ENCODE results near the gene CEACAM5.
"Not testable (repeated sequence)": the region's sequence is repeated elsewhere in the genome, so short reads cannot be mapped to it uniquely, and the experiment has no call there.

Gene CEACAM5

DNA sequence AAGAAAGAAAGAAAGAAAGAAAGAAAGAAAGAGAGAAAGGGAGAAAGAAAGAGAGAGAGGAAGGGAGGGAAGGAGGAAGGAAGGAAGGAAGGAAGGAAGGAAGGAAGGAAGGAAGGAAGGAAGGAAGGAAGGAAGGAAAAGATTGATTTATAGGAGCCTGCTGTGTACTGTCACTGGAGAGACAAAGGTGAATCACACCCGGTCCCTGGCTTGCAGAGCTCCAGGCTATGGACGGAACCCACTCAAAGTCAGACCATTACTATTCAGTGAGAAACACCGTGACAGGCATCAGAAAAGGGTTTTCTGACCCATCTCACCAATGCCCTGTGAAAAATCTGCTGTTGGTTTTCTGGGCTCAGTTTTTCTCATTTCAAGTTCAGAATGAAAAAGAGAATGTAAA lies 39.6 kb downstream of the CEACAM5 start:
- H3K9ac ChIP-seq (ENCODE audit: low read depth, low read length) = no peak overlapping the region
- no peaks in the 10 kb centered on the region for H3K9me3 ChIP-seq (ENCODE audit: insufficient read depth, low read depth, low read length)
- H3K27me3 ChIP-seq (ENCODE audit: insufficient read depth, low read length) = peaks cover 61% of the 10 kb centered on the region
- no peak overlapping the region for H3K27ac ChIP-seq (ENCODE audit: low read length)
- H3K36me3 ChIP-seq (ENCODE audit: insufficient read depth, low read depth, low read length) = no peaks in the 10 kb centered on the region
- no peak overlapping the region for H3K4me3 ChIP-seq (ENCODE audit: low read length)
- no peaks in the 10 kb centered on the region for H3K4me1 ChIP-seq (ENCODE audit: insufficient read depth, low read length)

DNA sequence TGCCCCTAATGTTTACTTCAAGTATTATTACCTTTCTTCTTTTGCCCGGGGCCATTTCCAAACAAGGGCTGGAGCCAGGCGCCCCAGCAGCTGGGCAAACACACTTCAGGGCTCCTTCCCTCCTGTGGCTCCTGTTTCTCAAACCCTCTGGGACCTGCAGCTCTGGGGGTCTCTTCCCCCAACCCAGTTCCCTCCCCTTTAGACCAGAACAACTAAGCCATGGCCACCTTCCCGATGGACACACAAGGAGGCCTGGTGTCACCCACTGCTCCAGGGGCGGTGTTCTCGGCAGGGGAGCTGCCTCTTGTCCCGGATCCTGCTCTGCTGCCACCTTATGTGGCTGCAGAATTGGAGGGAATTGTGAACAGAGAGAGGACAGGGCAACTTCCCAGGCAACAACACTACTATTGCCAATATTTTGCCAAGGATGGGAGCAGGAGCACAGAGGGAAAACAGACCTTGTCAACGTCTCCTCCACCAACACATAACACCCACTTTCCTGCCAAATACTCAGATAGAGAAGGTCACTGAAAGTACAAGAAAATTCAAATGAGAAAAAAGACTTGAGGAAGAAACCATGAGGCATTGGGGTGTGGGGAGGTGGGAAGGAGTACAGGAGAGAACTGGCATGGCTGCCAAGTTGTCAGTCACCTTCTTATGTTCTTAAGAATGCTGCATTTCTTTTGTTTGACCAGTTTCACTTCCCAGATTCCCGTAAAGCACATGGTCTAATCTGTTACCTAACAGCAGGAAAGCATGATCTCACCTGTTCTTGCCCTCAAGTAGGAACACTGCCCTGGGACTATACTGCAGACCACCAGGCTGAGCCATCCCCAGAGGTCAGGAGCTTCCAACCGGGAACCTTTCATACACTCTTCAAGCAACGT lies 42.1 kb downstream of the CEACAM5 start:
- not testable (repeated sequence) for H3K9ac ChIP-seq (ENCODE audit: low read depth, low read length); H3K4me3 ChIP-seq (ENCODE audit: low read length); H3K27ac ChIP-seq (ENCODE audit: low read length); H3K4me1 ChIP-seq (ENCODE audit: insufficient read depth, low read length); H3K9me3 ChIP-seq (ENCODE audit: insufficient read depth, low read depth, low read length); H3K36me3 ChIP-seq (ENCODE audit: insufficient read depth, low read depth, low read length)
- peaks cover 57% of the 10 kb centered on the region for H3K27me3 ChIP-seq (ENCODE audit: insufficient read depth, low read length)

DNA sequence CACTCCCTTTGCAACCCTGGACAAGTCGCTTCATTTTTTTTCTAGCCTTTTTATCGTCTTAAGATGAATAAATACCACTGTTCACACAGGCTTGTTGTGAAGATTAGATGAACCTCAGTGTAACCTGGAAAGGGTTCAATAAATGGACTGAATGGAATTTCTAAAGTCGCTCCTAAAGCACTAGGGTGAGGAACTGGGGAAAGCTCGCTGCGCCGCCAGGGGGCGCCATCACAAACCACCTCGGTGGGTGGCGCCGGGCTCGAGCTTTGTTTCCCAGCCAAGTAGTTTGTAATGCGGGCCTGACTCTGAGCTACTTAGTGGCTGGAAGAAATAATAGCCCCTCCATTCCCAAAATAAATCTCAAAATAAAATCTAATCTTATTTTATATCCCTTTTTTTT lies 44.7 kb downstream of the CEACAM5 start:
- no peaks in the 10 kb centered on the region for H3K36me3 ChIP-seq (ENCODE audit: insufficient read depth, low read depth, low read length)
- no peaks in the 10 kb centered on the region for H3K9me3 ChIP-seq (ENCODE audit: insufficient read depth, low read depth, low read length)
- no peaks in the 10 kb centered on the region for H3K4me1 ChIP-seq (ENCODE audit: insufficient read depth, low read length)
- peaks cover 33% of the 10 kb centered on the region for H3K27me3 ChIP-seq (ENCODE audit: insufficient read depth, low read length)
- no peak overlapping the region for H3K4me3 ChIP-seq (ENCODE audit: low read length)
- no peak overlapping the region for H3K27ac ChIP-seq (ENCODE audit: low read length)
- H3K9ac ChIP-seq (ENCODE audit: low read depth, low read length) = no peak overlapping the region

DNA sequence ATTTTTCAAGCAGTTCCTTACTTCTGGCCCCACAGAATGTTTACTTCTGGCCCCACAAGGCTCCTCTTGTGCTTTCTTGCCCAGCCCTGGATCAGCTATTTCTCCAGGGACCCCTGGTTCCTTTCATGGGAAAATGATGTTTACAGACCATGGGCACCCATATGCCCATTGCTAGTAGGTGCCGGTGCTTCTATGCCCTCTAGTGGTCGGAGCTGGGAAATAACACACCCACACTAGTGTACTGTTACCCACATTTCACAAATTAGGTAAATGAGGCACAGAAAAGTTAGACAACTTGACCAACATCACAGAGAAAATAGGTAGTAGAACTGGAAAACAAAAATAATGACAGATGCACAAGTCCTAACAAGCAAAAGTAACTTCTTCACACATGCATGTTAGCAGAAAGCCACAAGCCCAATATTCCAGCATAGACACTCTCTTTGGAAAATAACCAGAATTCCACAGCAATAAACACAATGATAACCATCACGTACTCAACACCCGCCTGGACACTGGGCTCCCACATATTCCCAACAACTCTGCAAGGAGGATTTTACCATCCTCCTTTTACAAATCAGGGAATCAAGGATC lies 45.6 kb downstream of the CEACAM5 start:
- H3K36me3 ChIP-seq (ENCODE audit: insufficient read depth, low read depth, low read length) = no peaks in the 10 kb centered on the region
- no peaks in the 10 kb centered on the region for H3K4me1 ChIP-seq (ENCODE audit: insufficient read depth, low read length)
- no peak overlapping the region for H3K9ac ChIP-seq (ENCODE audit: low read depth, low read length)
- H3K27me3 ChIP-seq (ENCODE audit: insufficient read depth, low read length) = peaks cover 25% of the 10 kb centered on the region
- no peak overlapping the region for H3K27ac ChIP-seq (ENCODE audit: low read length)
- no peaks in the 10 kb centered on the region for H3K9me3 ChIP-seq (ENCODE audit: insufficient read depth, low read depth, low read length)
- no peak overlapping the region for H3K4me3 ChIP-seq (ENCODE audit: low read length)

DNA sequence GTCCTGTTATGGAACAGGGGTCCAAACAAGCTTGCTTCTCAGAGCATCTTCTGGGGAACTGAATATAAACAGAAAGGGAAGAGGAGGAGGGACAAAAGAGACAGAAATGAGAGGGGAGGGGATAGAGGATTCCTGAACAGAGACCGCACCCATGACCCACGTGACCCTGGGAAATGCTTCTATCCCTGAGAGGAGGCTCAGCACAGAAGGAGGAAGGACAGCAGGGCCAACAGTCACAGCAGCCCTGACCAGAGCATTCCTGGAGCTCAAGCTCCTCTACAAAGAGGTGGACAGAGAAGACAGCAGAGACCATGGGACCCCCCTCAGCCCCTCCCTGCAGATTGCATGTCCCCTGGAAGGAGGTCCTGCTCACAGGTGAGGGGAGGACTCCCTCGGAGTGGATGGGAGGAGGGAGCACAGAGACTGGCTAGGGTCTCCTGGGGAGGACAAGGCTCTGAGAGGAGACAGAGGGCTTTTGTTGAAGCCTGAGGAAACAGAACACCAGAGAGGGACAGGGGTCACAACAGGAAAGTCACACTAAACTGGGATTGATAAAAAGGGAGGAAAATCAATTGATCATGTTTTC lies 47.0 kb downstream of the CEACAM5 start, which contains the start of gene CEACAM6:
Gene CEACAM6, plus strand, starts transcription at position 203 of the 586 bp plus-strand sequence. Its CDS starts 109 bp downstream, at position 312.
- no peaks in the 10 kb centered on the region for H3K4me1 ChIP-seq (ENCODE audit: insufficient read depth, low read length)
- H3K9ac ChIP-seq (ENCODE audit: low read depth, low read length) = no peak within 1 kb of the TSS
- H3K4me3 ChIP-seq (ENCODE audit: low read length) = no peak within 1 kb of the TSS
- H3K36me3 ChIP-seq (ENCODE audit: insufficient read depth, low read depth, low read length) = no peaks in the 10 kb centered on the region
- H3K27me3 ChIP-seq (ENCODE audit: insufficient read depth, low read length) = peaks cover 30% of the 10 kb centered on the region
- no peak within 1 kb of the TSS for H3K27ac ChIP-seq (ENCODE audit: low read length)
- H3K9me3 ChIP-seq (ENCODE audit: insufficient read depth, low read depth, low read length) = no peaks in the 10 kb centered on the region

DNA sequence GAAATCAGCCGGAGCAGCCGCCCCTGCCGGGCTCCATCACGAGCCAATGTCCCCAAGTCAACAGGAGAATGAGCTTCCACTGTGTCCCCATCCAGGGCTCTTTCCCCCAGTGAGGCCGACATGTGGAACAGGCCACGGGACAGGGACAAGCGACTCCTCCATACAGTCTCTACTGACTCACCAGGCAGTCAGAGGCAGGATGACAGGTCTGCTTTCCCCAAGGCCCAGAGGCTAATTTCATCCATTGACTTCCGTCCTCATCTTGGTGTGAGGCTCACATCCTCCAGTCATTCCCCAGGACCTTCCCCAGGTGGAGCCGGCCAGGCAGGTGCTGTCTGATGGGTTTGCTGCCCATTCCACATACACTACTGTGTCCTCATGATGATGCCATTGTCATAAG lies 50.4 kb downstream of the CEACAM5 start:
- no peak overlapping the region for H3K9ac ChIP-seq (ENCODE audit: low read depth, low read length)
- no peak overlapping the region for H3K27ac ChIP-seq (ENCODE audit: low read length)
- H3K36me3 ChIP-seq (ENCODE audit: insufficient read depth, low read depth, low read length) = no peaks in the 10 kb centered on the region
- H3K4me1 ChIP-seq (ENCODE audit: insufficient read depth, low read length) = no peaks in the 10 kb centered on the region
- no peak overlapping the region for H3K4me3 ChIP-seq (ENCODE audit: low read length)
- H3K9me3 ChIP-seq (ENCODE audit: insufficient read depth, low read depth, low read length) = no peaks in the 10 kb centered on the region
- H3K27me3 ChIP-seq (ENCODE audit: insufficient read depth, low read length) = peaks cover 34% of the 10 kb centered on the region

DNA sequence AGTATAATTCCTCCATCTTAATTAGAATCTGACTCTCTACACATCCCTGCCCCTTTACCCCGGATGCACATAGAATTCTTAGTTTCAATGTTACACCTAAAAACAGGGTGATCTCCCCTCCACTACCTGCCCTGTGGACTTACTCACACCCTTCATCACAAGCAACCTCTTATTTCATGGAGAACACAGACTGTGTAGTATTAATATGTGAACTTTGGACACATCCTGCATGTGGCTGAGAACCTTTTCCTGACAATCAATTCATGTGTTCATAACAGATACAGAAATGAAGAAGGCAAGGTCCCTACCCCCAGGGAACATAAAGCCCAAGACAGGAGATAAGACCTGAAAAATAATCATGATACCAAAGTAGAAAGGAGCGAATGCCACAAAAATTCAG lies 58.7 kb downstream of the CEACAM5 start:
- no peak overlapping the region for H3K4me3 ChIP-seq (ENCODE audit: low read length)
- H3K36me3 ChIP-seq (ENCODE audit: insufficient read depth, low read depth, low read length) = no peaks in the 10 kb centered on the region
- no peak overlapping the region for H3K9ac ChIP-seq (ENCODE audit: low read depth, low read length)
- peaks cover 4% of the 10 kb centered on the region; the same call in 1 of the 2 replicates for H3K9me3 ChIP-seq (ENCODE audit: insufficient read depth, low read depth, low read length)
- no peaks in the 10 kb centered on the region for H3K4me1 ChIP-seq (ENCODE audit: insufficient read depth, low read length)
- H3K27ac ChIP-seq (ENCODE audit: low read length) = no peak overlapping the region
- H3K27me3 ChIP-seq (ENCODE audit: insufficient read depth, low read length) = peaks cover 25% of the 10 kb centered on the region

DNA sequence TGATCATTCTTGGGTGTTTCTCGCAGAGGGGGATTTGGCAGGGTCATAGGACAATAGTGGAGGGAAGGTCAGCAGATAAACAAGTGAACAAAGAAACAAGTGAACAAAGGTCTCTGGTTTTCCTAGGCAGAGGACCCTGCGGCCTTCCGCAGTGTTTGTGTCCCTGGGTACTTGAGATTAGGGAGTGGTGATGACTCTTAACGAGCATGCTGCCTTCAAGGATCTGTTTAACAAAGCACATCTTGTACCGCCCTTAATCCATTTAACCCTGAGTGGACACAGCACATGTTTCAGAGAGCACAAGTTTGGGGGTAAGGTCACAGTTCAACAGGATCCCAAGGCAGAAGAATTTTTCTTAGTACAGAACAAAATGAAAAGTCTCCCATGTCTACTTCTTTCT lies 59.7 kb downstream of the CEACAM5 start:
- not testable (repeated sequence) for H3K9ac ChIP-seq (ENCODE audit: low read depth, low read length); H3K27ac ChIP-seq (ENCODE audit: low read length); H3K36me3 ChIP-seq (ENCODE audit: insufficient read depth, low read depth, low read length); H3K4me3 ChIP-seq (ENCODE audit: low read length); H3K9me3 ChIP-seq (ENCODE audit: insufficient read depth, low read depth, low read length); H3K4me1 ChIP-seq (ENCODE audit: insufficient read depth, low read length)
- H3K27me3 ChIP-seq (ENCODE audit: insufficient read depth, low read length) = peaks cover 20% of the 10 kb centered on the region

DNA sequence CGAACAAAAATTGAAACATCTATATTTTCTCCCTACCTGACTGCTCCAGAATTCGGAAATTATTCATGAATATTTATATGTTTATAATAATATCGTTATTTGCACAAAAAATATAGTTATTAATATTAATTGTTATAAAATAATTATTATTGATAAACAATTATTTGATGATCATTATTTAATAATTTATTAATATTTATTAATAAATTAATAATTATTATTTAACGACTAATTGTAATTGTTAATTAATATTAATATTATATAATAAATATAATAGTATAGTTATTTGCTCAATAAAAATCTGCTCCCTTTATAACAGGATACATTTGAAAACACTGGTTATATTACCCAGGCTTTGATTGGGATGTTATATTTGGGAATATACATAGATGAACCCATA lies 61.2 kb downstream of the CEACAM5 start:
- no peak overlapping the region for H3K27ac ChIP-seq (ENCODE audit: low read length)
- no peaks in the 10 kb centered on the region for H3K4me1 ChIP-seq (ENCODE audit: insufficient read depth, low read length)
- peaks cover 5% of the 10 kb centered on the region; the same call in 1 of the 2 replicates for H3K27me3 ChIP-seq (ENCODE audit: insufficient read depth, low read length)
- H3K9me3 ChIP-seq (ENCODE audit: insufficient read depth, low read depth, low read length) = peaks cover 4% of the 10 kb centered on the region; the same call in 1 of the 2 replicates
- H3K36me3 ChIP-seq (ENCODE audit: insufficient read depth, low read depth, low read length) = no peaks in the 10 kb centered on the region
- H3K9ac ChIP-seq (ENCODE audit: low read depth, low read length) = no peak overlapping the region
- H3K4me3 ChIP-seq (ENCODE audit: low read length) = no peak overlapping the region

DNA sequence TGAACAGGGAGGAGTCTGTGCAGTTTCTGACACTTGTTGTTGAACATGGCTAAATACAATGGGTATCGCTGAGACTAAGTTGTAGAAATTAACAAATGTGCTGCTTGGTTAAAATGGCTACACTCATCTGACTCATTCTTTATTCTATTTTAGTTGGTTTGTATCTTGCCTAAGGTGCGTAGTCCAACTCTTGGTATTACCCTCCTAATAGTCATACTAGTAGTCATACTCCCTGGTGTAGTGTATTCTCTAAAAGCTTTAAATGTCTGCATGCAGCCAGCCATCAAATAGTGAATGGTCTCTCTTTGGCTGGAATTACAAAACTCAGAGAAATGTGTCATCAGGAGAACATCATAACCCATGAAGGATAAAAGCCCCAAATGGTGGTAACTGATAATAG lies 63.0 kb downstream of the CEACAM5 start:
- Histone ChIP-seq H3K4me1 (ENCODE audit: insufficient read depth, low read length) (no peaks in the 10 kb centered on the region), H3K9ac (ENCODE audit: low read depth, low read length) (no peak overlapping the region), H3K9me3 (ENCODE audit: insufficient read depth, low read depth, low read length) (peaks cover 4% of the 10 kb centered on the region; the same call in 1 of the 2 replicates), H3K27me3 (ENCODE audit: insufficient read depth, low read length) (no peaks in the 10 kb centered on the region), H3K36me3 (ENCODE audit: insufficient read depth, low read depth, low read length) (no peaks in the 10 kb centered on the region), H3K4me3 (ENCODE audit: low read length) (no peak overlapping the region), H3K27ac (ENCODE audit: low read length) (no peak overlapping the region)

DNA sequence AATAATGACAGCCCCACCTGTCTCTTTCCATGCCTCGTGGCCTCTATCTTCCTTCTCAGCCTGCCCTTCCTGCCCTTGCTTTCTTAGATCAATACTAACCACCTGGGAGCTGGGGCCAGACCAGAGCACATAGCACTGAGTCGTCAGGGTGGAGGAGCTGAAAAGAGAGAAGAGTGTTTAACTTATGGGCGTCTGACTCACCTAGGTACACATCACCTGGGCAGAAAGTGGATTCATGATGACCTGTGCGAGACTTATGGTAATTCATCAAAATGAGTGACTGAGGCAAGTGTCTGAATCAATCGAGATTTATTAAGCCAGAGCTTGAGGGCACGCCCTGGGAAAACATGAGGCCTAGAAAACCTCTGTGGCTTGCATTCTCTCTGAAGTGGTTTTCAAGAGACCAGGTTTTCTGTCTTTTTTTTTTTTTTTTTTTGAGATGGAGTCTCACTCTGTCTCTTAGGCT lies 66.1 kb downstream of the CEACAM5 start:
- H3K4me3 ChIP-seq (ENCODE audit: low read length) = no peak overlapping the region
- H3K4me1 ChIP-seq (ENCODE audit: insufficient read depth, low read length) = no peaks in the 10 kb centered on the region
- H3K9me3 ChIP-seq (ENCODE audit: insufficient read depth, low read depth, low read length) = no peaks in the 10 kb centered on the region
- no peak overlapping the region for H3K27ac ChIP-seq (ENCODE audit: low read length)
- H3K9ac ChIP-seq (ENCODE audit: low read depth, low read length) = no peak overlapping the region
- H3K27me3 ChIP-seq (ENCODE audit: insufficient read depth, low read length) = no peaks in the 10 kb centered on the region
- no peaks in the 10 kb centered on the region for H3K36me3 ChIP-seq (ENCODE audit: insufficient read depth, low read depth, low read length)
